GM12891 (cell line): ENCODE results near the gene DYNLT2.

Source experiments
- POLR2A ChIP-seq: IDR thresholded peaks from 2 replicates; pipeline ENCODE4 v1.6.1; 2011; ENCODE audit warnings: low read depth, low read length, control low read depth
- SPI1 ChIP-seq: IDR thresholded peaks from 2 replicates; pipeline ENCODE4 v1.6.1; 2011; ENCODE audit warnings: low read depth, low read length, control low read depth

GRCh38 chr6:169702840-169703246 lies 48.5 kb downstream of the DYNLT2 start:
- TF ChIP-seq POLR2A: no peak
- TF ChIP-seq SPI1: no peak
